SJSA1 (cell line): ENCODE data around the gene PIR. TPM values are rescaled to one million over a fixed set of nuclear protein-coding genes. Genes with fewer than 3 reads are reported as not detected.

ENCODE experiments used
- DNase-seq, 2 experiments: peaks; one replicate each; pipeline ENCODE4 v3.0.0-alpha.2; 2015 to 2020; ENCODE audit warnings: low spot score in 2 of 2, low read depth in 1 of 2
- H3K27ac ChIP-seq: fragments of 250-450 bp; sonication (Bioruptor Pico); 2 replicates; pipeline ENCODE4 v1.5.1; 2020; ENCODE audit warnings: mild to moderate bottlenecking, moderate library complexity
- H3K27me3 ChIP-seq: fragments of 250-450 bp; sonication (Bioruptor Pico); replicated peaks from 2 replicates; pipeline ENCODE4 v1.5.1; 2020; ENCODE audit warnings: mild to moderate bottlenecking, moderate library complexity
- H3K36me3 ChIP-seq: fragments of 250-450 bp; sonication (Bioruptor Pico); 2 replicates; pipeline ENCODE4 v1.5.1; 2020; ENCODE audit warnings: mild to moderate bottlenecking
- H3K4me1 ChIP-seq: fragments of 250-450 bp; sonication (Bioruptor Pico); replicated peaks from 2 replicates; pipeline ENCODE4 v1.6.1; 2021; ENCODE audit warnings: mild to moderate bottlenecking
- H3K4me3 ChIP-seq: fragments of 250-450 bp; sonication (Bioruptor Pico); 2 replicates; pipeline ENCODE4 v1.5.1; 2020; ENCODE audit warnings: mild to moderate bottlenecking
- H3K9me3 ChIP-seq: fragments of 250-450 bp; sonication (Bioruptor Pico); replicated peaks from 2 replicates; pipeline ENCODE4 v1.5.1; 2020; ENCODE audit warnings: mild to moderate bottlenecking
- total RNA-seq: library from RNA; depleted of rRNA; stranded (reverse); fragments of >200 nt; shearing (Covaris generic); gene quantifications from 2 replicates; pipeline ENCODE4 v1.2.3, GENCODE V29; 2014; rRNA removed

The PIR gene
- total RNA-seq, result 49.0 and 49.6 TPM in 2 replicates

- H3K9me3 ChIP-seq, result no peaks in the 10 kb centered on the region
- H3K36me3 ChIP-seq, result 0 out of 2 replicates have a peak, but pooled peaks cover 3% of the 10 kb centered on the region
- peak; percentile 76 to 87 for DNase-seq
- peak within 1 kb of the TSS; percentile 85 for H3K27ac ChIP-seq
- H3K27me3 ChIP-seq, result no peaks in the 10 kb centered on the region
- H3K4me3 ChIP-seq, result peak within 1 kb of the TSS; percentile 50
- no peaks in the 10 kb centered on the region; the same call in 1 of the 2 replicates for H3K4me1 ChIP-seq
Observed at GRCh38 chrX:15493118-15493962, at the start of gene PIR. Gene PIR, minus strand, starts transcription at chrX:15493333. Its CDS starts 2,076 bp downstream, at chrX:15491257.

DNA sequence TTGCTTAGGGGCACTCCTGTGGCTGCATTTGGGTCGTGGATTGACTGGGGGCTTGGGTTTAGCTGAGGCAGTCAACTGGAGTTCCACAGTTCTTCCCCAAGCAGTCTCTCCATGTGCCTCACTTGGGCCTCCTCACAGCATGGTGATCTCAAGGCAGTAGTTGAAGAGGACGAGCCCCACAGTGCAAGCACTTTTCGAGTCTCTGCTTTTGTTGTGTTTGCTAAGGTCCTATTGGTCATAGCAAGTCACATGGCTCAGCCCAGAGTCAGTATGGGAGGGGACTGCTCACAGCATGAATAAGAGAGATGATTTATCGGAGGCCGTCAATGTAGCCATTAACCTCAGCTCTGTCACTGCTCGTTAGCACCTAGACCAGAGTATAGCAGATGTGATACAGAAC is 37.2 kb upstream of the PIR start:
- no peak overlapping the region for H3K4me3 ChIP-seq
- H3K36me3 ChIP-seq, result no peaks in the 10 kb centered on the region
- no peaks in the 10 kb centered on the region for H3K27me3 ChIP-seq
- no peaks in the 10 kb centered on the region for H3K4me1 ChIP-seq
- no peak for DNase-seq
- no peaks in the 10 kb centered on the region for H3K9me3 ChIP-seq
- H3K27ac ChIP-seq, result no peak overlapping the region

GRCh38 chrX:15529165-15529564 is 36.0 kb upstream of the PIR start:
- H3K27ac ChIP-seq, result no peak overlapping the region
- H3K4me3 ChIP-seq, result no peak overlapping the region
- no peaks in the 10 kb centered on the region for H3K4me1 ChIP-seq
- no peaks in the 10 kb centered on the region for H3K27me3 ChIP-seq
- no peaks in the 10 kb centered on the region for H3K36me3 ChIP-seq
- no peak for DNase-seq
- no peaks in the 10 kb centered on the region for H3K9me3 ChIP-seq

DNA sequence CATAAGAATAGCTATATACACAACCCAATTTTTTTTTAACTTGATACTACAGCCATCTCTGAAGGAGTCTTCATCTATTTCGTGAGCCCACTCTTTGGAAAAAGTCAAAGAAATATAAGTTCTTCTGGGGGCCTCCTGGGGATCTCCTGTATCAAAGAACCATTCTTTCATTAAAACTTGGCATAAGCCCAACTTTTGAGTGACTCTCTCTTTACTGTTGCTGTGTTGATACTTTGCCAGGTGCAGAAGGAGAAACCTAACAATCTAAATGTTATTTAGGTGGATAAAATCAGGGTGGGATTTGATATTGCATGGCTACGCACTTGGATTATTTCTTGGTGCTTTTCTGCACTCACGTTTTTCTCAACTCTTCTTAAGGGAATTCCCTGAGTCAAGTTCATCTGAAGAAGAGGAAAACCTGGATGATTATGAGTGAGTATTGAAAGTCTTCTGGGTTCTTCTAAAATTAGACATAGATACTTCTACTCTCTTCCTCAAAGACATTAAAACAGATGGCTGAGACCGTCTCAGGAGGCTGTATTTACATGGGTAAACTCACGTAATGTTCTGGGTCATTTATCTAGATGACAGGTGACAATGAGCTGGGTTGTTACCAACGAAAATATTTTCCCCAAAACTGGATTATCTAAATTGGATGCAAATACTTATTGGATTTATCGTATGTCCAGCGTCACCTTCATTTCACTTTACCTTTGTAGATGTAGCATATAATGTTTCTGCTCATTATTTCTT is 32.7 kb upstream of the PIR start:
- H3K4me1 ChIP-seq, result no peaks in the 10 kb centered on the region

GRCh38 chrX:15524417-15524816 is 31.3 kb upstream of the PIR start:
- no peaks in the 10 kb centered on the region for H3K36me3 ChIP-seq
- H3K9me3 ChIP-seq, result no peaks in the 10 kb centered on the region
- no peaks in the 10 kb centered on the region for H3K4me1 ChIP-seq
- H3K27me3 ChIP-seq, result no peaks in the 10 kb centered on the region
- H3K27ac ChIP-seq, result no peak overlapping the region
- no peak overlapping the region for H3K4me3 ChIP-seq
- DNase-seq, result no peak

More for the DNA sequence above, 32.7 kb upstream of the PIR start:
- H3K4me3 ChIP-seq, result no peak overlapping the region
- H3K9me3 ChIP-seq, result no peaks in the 10 kb centered on the region
- H3K27me3 ChIP-seq, result no peaks in the 10 kb centered on the region
- H3K27ac ChIP-seq, result no peak overlapping the region
- no peak for DNase-seq
- no peaks in the 10 kb centered on the region for H3K36me3 ChIP-seq

DNA sequence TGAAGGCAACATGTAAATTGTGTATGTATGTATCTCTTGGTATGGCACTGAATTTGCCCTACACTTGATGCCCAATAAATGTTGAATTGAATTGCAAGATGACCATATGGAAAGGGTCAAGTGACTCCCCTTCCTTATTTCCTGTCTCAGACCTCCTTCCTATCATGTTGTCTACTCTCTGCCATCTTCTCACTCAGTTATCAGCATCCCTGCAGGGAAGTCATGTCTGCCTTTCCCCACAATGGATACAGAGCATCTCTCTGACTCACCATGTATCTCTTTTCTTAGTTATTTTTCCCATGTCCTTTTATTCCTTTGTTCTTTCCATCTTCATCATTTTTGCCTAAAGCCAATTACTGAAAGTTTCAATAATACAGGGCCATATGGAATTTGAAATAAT is 30.0 kb upstream of the PIR start:
- no peak for DNase-seq
- Histone ChIP-seq H3K27me3 (no peaks in the 10 kb centered on the region), H3K27ac (no peak overlapping the region), H3K36me3 (no peaks in the 10 kb centered on the region), H3K4me1 (no peaks in the 10 kb centered on the region), H3K4me3 (no peak overlapping the region), H3K9me3 (no peaks in the 10 kb centered on the region)

- no peak overlapping the region for H3K27ac ChIP-seq
- no peaks in the 10 kb centered on the region for H3K9me3 ChIP-seq
- no peaks in the 10 kb centered on the region for H3K4me1 ChIP-seq
- DNase-seq, result no peak
- no peaks in the 10 kb centered on the region for H3K27me3 ChIP-seq
- H3K36me3 ChIP-seq, result no peaks in the 10 kb centered on the region
- no peak overlapping the region for H3K4me3 ChIP-seq
Observed at GRCh38 chrX:15522464-15522863, 29.3 kb upstream of the PIR start.

DNA sequence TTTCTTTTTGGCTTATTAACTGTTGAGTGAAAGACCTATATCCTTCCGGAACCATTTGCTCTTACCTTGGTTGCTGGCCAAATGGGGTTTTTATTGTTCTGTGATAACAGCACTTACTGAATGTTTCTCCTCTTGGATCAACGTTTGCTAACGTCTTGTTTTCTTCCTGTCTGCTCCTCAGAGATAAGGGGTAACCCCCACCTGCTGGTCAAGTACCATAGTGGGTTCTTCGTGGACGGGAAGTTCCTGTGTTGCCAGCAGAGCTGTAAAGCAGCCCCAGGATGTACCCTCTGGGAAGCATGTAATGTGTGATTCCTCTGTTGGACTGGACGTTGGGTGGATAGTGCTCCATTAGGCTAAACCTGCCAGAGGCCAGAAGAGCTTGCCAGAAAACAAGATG is 22.8 kb upstream of the PIR start:
- Histone ChIP-seq H3K4me3 (no peak overlapping the region), H3K27ac (no peak overlapping the region), H3K9me3 (no peaks in the 10 kb centered on the region), H3K4me1 (no peaks in the 10 kb centered on the region), H3K27me3 (no peaks in the 10 kb centered on the region), H3K36me3 (no peaks in the 10 kb centered on the region)
- DNase-seq, result no peak

DNA sequence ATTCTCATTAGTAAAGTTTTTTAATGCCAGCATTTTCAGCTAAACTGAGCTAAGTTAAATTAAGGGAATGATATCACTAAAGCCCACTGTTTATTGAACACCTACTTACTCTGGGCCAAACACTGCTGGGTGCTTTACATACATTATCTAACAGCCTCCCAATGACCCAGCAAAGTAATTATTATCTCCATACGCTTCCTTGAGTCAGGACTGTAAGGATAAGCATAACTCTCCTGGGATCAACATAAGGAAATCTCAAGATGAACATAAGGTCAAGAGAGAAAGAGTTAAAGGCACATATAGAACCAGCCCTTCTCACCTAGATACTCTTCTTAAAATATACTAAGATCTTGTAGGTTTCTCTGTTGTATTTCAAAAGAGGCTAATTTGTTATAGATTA is 21.1 kb upstream of the PIR start:
- Histone ChIP-seq H3K27ac (no peak overlapping the region), H3K36me3 (no peaks in the 10 kb centered on the region), H3K4me1 (no peaks in the 10 kb centered on the region), H3K4me3 (no peak overlapping the region), H3K27me3 (no peaks in the 10 kb centered on the region), H3K9me3 (no peaks in the 10 kb centered on the region)
- no peak for DNase-seq

DNA sequence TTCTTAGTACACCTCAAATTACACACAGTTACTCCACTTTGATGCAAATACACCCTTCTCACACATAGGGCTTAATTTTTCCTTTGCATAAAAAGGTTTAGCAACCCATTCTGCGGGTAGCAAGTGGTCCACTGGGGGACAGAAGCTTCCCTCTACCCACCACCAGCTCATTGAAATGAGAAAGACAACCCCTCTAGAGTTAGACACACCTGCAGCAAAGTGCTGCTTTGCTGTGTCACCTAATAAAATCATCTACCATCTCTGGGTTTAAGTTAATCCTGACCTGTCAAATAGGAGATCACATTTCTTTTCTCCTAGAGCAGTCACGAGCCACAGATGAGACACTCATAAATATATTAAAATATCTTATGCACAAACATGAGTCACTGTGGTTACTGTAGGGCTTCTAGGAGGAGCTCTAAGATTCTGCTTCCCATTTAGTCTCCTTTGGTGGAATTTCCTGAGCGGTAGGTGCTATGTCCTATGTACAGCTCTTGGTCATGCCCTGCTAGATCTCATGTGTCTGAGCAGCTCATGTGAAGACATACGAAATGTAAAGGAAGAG is 19.4 kb upstream of the PIR start:
- Histone ChIP-seq H3K4me1 (no peaks in the 10 kb centered on the region), H3K9me3 (no peaks in the 10 kb centered on the region), H3K36me3 (no peaks in the 10 kb centered on the region)

GRCh38 chrX:15511563-15511962 is 18.4 kb upstream of the PIR start:
- H3K9me3 ChIP-seq, result no peaks in the 10 kb centered on the region
- H3K4me3 ChIP-seq, result no peak overlapping the region
- H3K27me3 ChIP-seq, result no peaks in the 10 kb centered on the region
- no peaks in the 10 kb centered on the region for H3K36me3 ChIP-seq
- H3K4me1 ChIP-seq, result no peaks in the 10 kb centered on the region
- no peak overlapping the region for H3K27ac ChIP-seq
- DNase-seq, result no peak

More for the DNA sequence above, 19.4 kb upstream of the PIR start:
- Histone ChIP-seq H3K4me3 (no peak overlapping the region), H3K27ac (no peak overlapping the region), H3K27me3 (no peaks in the 10 kb centered on the region)
- DNase-seq, result no peak

- Histone ChIP-seq H3K27me3 (no peaks in the 10 kb centered on the region), H3K27ac (no peak overlapping the region), H3K36me3 (no peaks in the 10 kb centered on the region), H3K4me3 (no peak overlapping the region), H3K9me3 (no peaks in the 10 kb centered on the region), H3K4me1 (no peaks in the 10 kb centered on the region)
- no peak for DNase-seq
Observed at GRCh38 chrX:15509845-15510244, 16.7 kb upstream of the PIR start.

DNA sequence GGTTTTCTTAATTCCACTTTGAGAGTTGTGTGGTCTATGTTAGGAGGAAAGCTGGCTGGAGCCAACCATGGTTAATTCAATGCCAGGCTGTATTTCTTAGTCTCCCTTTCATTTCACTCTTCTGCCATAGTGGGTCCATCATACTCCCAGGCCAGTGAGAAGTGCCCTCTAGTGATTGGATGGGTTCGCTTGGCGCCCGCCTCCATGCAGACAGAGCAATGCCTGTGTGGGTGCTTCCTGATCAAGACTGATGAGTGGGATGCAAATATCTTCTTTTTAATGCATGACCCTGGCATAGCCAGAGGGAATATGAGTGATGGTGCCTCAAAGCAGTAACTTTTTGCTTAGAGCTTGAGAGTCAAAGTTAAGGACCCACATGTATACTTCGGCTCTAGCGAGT is 13.9 kb upstream of the PIR start:
- Histone ChIP-seq H3K4me1 (no peaks in the 10 kb centered on the region), H3K36me3 (no peaks in the 10 kb centered on the region), H3K4me3 (no peak overlapping the region), H3K9me3 (no peaks in the 10 kb centered on the region), H3K27me3 (no peaks in the 10 kb centered on the region), H3K27ac (no peak overlapping the region)
- DNase-seq, result no peak

DNA sequence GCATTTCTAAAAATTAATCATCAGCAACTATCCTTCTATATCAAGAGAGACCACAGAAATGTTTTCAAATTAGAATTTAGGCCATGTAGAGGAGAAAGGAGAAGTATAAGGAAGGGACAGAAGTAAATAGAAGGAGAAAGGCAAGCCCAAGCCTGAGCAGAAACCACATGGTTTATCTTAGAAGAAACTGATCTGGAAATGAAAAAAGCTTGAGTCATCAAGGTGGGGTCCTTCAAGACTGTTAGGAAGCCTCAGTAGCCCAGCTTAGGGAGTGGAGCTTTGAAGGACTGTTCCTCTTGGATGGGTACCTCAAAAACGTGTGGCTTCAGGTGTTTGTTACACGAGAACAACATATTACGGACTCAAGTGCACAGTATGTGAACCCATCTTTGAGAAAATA is 12.0 kb upstream of the PIR start:
- H3K9me3 ChIP-seq, result no peaks in the 10 kb centered on the region
- no peaks in the 10 kb centered on the region for H3K27me3 ChIP-seq
- no peak for DNase-seq
- no peak overlapping the region for H3K27ac ChIP-seq
- H3K4me1 ChIP-seq, result no peaks in the 10 kb centered on the region
- H3K36me3 ChIP-seq, result no peaks in the 10 kb centered on the region
- H3K4me3 ChIP-seq, result no peak overlapping the region
